MM.1S (cell line): ENCODE measurements around the gene NAB2.
A peak's percentile ranks its signal among the peaks of the same experiment; 100 is the strongest.

Experiments used
- DNase-seq: peaks from one replicate; pipeline ENCODE4 v3.0.0-alpha.2; 2015
- H2AFZ ChIP-seq: fragments of 300-600 bp; sonication (generic); 2 replicates; pipeline ENCODE4 v1.6.0; 2016; ENCODE audit warnings: antibody characterized with exemption, low read length
- H3F3A ChIP-seq: fragments of 300-600 bp; sonication (generic); 2 replicates; pipeline ENCODE4 v1.6.1; 2016; ENCODE audit warnings: mild to moderate bottlenecking, antibody characterized with exemption, low read length, moderate library complexity, mixed read lengths; ENCODE audit not compliant: insufficient read depth
- H3K27ac ChIP-seq: fragments of 300-600 bp; sonication (generic); 2 replicates; pipeline ENCODE4 v1.5.1; 2016; ENCODE audit warnings: mild to moderate bottlenecking, low read length
- H3K27me3 ChIP-seq: fragments of 300-600 bp; sonication (generic); replicated peaks from 2 replicates; pipeline ENCODE4 v1.6.0; 2016; ENCODE audit warnings: low read length; ENCODE audit not compliant: insufficient read depth
- H3K36me3 ChIP-seq: fragments of 300-600 bp; sonication (generic); replicated peaks from 2 replicates; pipeline ENCODE4 v1.6.1; 2016; ENCODE audit warnings: mild to moderate bottlenecking, low read length, mixed read lengths; ENCODE audit not compliant: insufficient read depth
- H3K4me1 ChIP-seq: fragments of 300-600 bp; sonication (generic); 2 replicates; pipeline ENCODE4 v1.6.1; 2016; ENCODE audit warnings: low read length, mixed read lengths
- H3K4me2 ChIP-seq: fragments of 300-600 bp; sonication (generic); 2 replicates; pipeline ENCODE4 v1.6.0; 2016; ENCODE audit warnings: low read depth, low read length
- H3K4me3 ChIP-seq: fragments of 300-600 bp; sonication (generic); 2 replicates; pipeline ENCODE4 v1.5.1; 2016; ENCODE audit warnings: low read length, mixed read lengths
- H3K79me2 ChIP-seq: fragments of 300-600 bp; sonication (generic); 2 replicates; pipeline ENCODE4 v1.6.1; 2016; ENCODE audit warnings: mixed run types, low read length, mixed read lengths
- H3K9ac ChIP-seq: fragments of 300-600 bp; sonication (generic); 2 replicates; pipeline ENCODE4 v1.6.1; 2016; ENCODE audit warnings: low read length, mixed read lengths
- H3K9me2 ChIP-seq: fragments of 300-600 bp; sonication (generic); replicated peaks from 2 replicates; pipeline ENCODE4 v1.6.1; 2016; ENCODE audit warnings: mild to moderate bottlenecking, low read length, mixed read lengths; ENCODE audit not compliant: insufficient read depth
- H3K9me3 ChIP-seq: fragments of 300-600 bp; sonication (generic); replicated peaks from 2 replicates; pipeline ENCODE4 v1.6.1; 2016; ENCODE audit warnings: mild to moderate bottlenecking, low read length, mixed read lengths; ENCODE audit not compliant: insufficient read depth
- H4K20me1 ChIP-seq: fragments of 300-600 bp; sonication (generic); 2 replicates; pipeline ENCODE4 v1.6.1; 2016; ENCODE audit warnings: mild to moderate bottlenecking, low read length, moderate library complexity, mixed read lengths; ENCODE audit not compliant: insufficient read depth
- CTCF ChIP-seq: fragments of 300-600 bp; sonication (generic); IDR thresholded peaks from 2 replicates; pipeline ENCODE4 v1.5.1; 2016; ENCODE audit warnings: antibody characterized with exemption, low read length, mixed read lengths
- EZH2 ChIP-seq: fragments of 300-600 bp; sonication (generic); optimal IDR thresholded peaks from 2 replicates; pipeline ENCODE3; 2017; ENCODE audit warnings: low read depth, mild to moderate bottlenecking, antibody characterized with exemption, low read length, mixed read lengths
- EZH2phosphoT487 ChIP-seq: fragments of 300-600 bp; sonication (generic); IDR thresholded peaks from 2 replicates; pipeline ENCODE4 v1.6.1; 2018; ENCODE audit warnings: antibody characterized with exemption, low read length

NAB2 gene

GRCh38 chr12:57087691-57088353 lies 1.1 kb upstream of the NAB2 start:
- H3K4me1 ChIP-seq: peaks cover 6% of the 10 kb centered on the region; the same call in 1 of the 2 replicates
- no peak for TF ChIP-seq EZH2phosphoT487
- TF ChIP-seq CTCF: no peak
- no peak for TF ChIP-seq EZH2

GRCh38 chr12:57089271-57090245 lies 644 bp downstream of the NAB2 start:
- peak overlapping the region; percentile 47; the same call in 1 of the 2 replicates for H3K9ac ChIP-seq
- no peak overlapping the region for H3K27ac ChIP-seq
- peak overlapping the region; percentile 79 for H2AFZ ChIP-seq
- peaks cover 19% of the 10 kb centered on the region for H3F3A ChIP-seq
- no peak for DNase-seq
- H3K36me3 ChIP-seq: no peaks in the 10 kb centered on the region
- TF ChIP-seq EZH2phosphoT487: no peak
- no peaks in the 10 kb centered on the region for H3K9me3 ChIP-seq
- peaks cover 6% of the 10 kb centered on the region; the same call in 1 of the 2 replicates for H3K4me1 ChIP-seq
- peak overlapping the region; percentile 74 for H3K4me3 ChIP-seq
- H4K20me1 ChIP-seq: no peaks in the 10 kb centered on the region
- H3K9me2 ChIP-seq: no peaks in the 10 kb centered on the region
- H3K4me2 ChIP-seq: peak overlapping the region; percentile 88
- no peaks in the 10 kb centered on the region for H3K79me2 ChIP-seq
- H3K27me3 ChIP-seq: no peaks in the 10 kb centered on the region

More at GRCh38 chr12:57087691-57088353, 1.1 kb upstream of the NAB2 start:
- H3K4me3 ChIP-seq: peak overlapping the region; percentile 81
- H3K36me3 ChIP-seq: no peaks in the 10 kb centered on the region
- H2AFZ ChIP-seq: peak overlapping the region; percentile 86
- DNase-seq: peak; percentile 80
- peak overlapping the region; percentile 77 for H3K9ac ChIP-seq
- H3K79me2 ChIP-seq: no peaks in the 10 kb centered on the region
- H3K9me3 ChIP-seq: no peaks in the 10 kb centered on the region
- peak overlapping the region; percentile 88 for H3K27ac ChIP-seq
- peaks cover 19% of the 10 kb centered on the region for H3F3A ChIP-seq
- peak overlapping the region; percentile 98 for H3K4me2 ChIP-seq
- H4K20me1 ChIP-seq: no peaks in the 10 kb centered on the region
- H3K9me2 ChIP-seq: no peaks in the 10 kb centered on the region
- no peaks in the 10 kb centered on the region for H3K27me3 ChIP-seq

- H3K27ac ChIP-seq: no peak overlapping the region
- H3K27me3 ChIP-seq: no peaks in the 10 kb centered on the region
- no peak overlapping the region for H3K9ac ChIP-seq
- H3F3A ChIP-seq: peaks cover 19% of the 10 kb centered on the region
- no peak for TF ChIP-seq EZH2phosphoT487
- TF ChIP-seq EZH2: no peak
- H2AFZ ChIP-seq: no peak overlapping the region
- no peaks in the 10 kb centered on the region for H3K36me3 ChIP-seq
- no peaks in the 10 kb centered on the region for H3K9me2 ChIP-seq
- no peak for DNase-seq
- no peaks in the 10 kb centered on the region for H4K20me1 ChIP-seq
- H3K79me2 ChIP-seq: no peaks in the 10 kb centered on the region
- no peaks in the 10 kb centered on the region for H3K9me3 ChIP-seq
- peaks cover 6% of the 10 kb centered on the region; the same call in 1 of the 2 replicates for H3K4me1 ChIP-seq
- H3K4me3 ChIP-seq: no peak overlapping the region
- no peak overlapping the region for H3K4me2 ChIP-seq
Observed at GRCh38 chr12:57090490-57090889, 1.6 kb downstream of the NAB2 start.

- no peak overlapping the region for H3K4me3 ChIP-seq
- H3K36me3 ChIP-seq: no peaks in the 10 kb centered on the region
- H3K4me1 ChIP-seq: peaks cover 1% of the 10 kb centered on the region; the same call in 1 of the 2 replicates
Observed at GRCh38 chr12:57090924-57091637, 2.2 kb downstream of the NAB2 start.

More at GRCh38 chr12:57090924-57091637, 2.2 kb downstream of the NAB2 start:
- no peak overlapping the region for H2AFZ ChIP-seq
- no peaks in the 10 kb centered on the region for H3K27me3 ChIP-seq
- TF ChIP-seq EZH2 (no peak), CTCF (no peak), EZH2phosphoT487 (no peak)
- peaks cover 19% of the 10 kb centered on the region for H3F3A ChIP-seq
- no peaks in the 10 kb centered on the region for H3K9me2 ChIP-seq
- no peak overlapping the region for H3K9ac ChIP-seq
- H3K9me3 ChIP-seq: no peaks in the 10 kb centered on the region
- H3K79me2 ChIP-seq: no peaks in the 10 kb centered on the region
- no peaks in the 10 kb centered on the region for H4K20me1 ChIP-seq
- no peak overlapping the region for H3K4me2 ChIP-seq
- no peak for DNase-seq
- H3K27ac ChIP-seq: no peak overlapping the region
